Subcutaneous adipose tissue (tissue), 4 donors: Measurements from ENCODE around the gene RPL3. TPM values are rescaled to one million over a fixed set of nuclear protein-coding genes. Genes with fewer than 3 reads are reported as not detected.

Experiments used
- CTCF ChIP-seq: fragments of 450-650 bp; IDR thresholded peaks from one replicate; pipeline ENCODE4 v1.5.1; 2016; ENCODE audit warnings: low read depth, mild to moderate bottlenecking, control low read depth, antibody characterized with exemption, moderate library complexity
- small RNA-seq: library from RNA; depleted of rRNA; stranded (forward); fragments of <200 nt; gene quantifications from one replicate; pipeline ENCODE3, GENCODE V24; 2016
- total RNA-seq, 4 donors: library from RNA; depleted of rRNA; stranded (reverse); fragments of >200 nt; gene quantifications; one replicate each; pipeline ENCODE4 v1.1.0, GENCODE V29; 2016

RPL3 gene
- total RNA-seq, 4 donors from 2014 or later: 1,287 to 1,894 (median 1,495) TPM

DNA sequence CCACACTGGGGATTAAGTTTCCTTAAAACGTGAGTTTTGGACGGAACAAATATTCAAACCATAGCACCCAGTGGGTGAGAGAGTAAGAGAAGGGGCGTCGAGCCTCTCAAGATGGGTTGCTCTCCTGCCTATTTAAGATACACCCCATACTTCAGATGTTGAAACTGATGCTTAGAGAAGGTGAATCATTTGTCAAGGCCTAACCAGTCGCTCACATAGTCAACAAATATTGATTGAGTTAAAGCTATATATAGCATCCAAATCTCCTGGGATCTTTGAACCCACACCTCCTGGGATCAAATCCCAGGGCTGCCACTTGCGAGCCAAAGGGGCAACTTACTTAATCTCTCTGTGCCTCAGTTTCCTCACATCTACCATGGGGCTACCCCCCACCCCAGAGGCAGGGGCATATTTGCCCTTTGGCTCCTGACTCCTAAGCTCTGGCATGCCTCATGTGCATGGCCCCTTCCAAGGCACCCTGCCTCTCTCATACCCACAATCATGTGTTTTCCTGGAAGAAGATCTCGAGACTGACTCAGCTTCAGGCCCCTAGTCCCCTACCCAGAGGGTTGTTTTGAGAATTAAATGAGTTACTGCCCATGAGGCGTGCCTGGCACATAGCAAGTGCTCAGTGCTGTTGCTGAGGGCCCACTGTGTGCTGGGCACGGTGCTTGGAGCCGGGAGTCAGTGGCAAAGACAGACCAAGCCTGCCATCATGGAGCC, 55.6 kb downstream of the RPL3 start:
- TF ChIP-seq CTCF: no peak

Small RNA genes within 50 kb of the gene (small RNA-seq; reads per million reads assigned to genes)
- not detected for gene SNORD43
- gene SNORD83A: 5,011 reads per million, percentile 100 among the genes with 10 or more reads in this experiment
- gene SNORD83B: not detected

Other genes starting within 250 kb of the RPL3 start
- 10 to 100 TPM in 1 of 4 donors, 1 to 10 TPM in 3; 2.6 to 16.1 (median 8.9) TPM for gene APOBEC3G, start 242.3 kb downstream of the RPL3 start, total RNA-seq
- not detected for gene APOBEC3H, start 222.4 kb downstream of the RPL3 start, total RNA-seq
- 10 to 100 TPM; 37.4 to 74.2 (median 50.7) TPM for gene CBX7, start 166.9 kb downstream of the RPL3 start, total RNA-seq
- 10 to 100 TPM in 2 of 4 donors, 1 to 10 TPM in 2; 5.8 to 41.3 (median 8.4) TPM for gene PDGFB, start 74.6 kb downstream of the RPL3 start, total RNA-seq
- 10 to 100 TPM in 1 of 4 donors, 1 to 10 TPM in 3; 2.6 to 15.3 (median 3.7) TPM for gene SYNGR1, start 30.4 kb upstream of the RPL3 start, total RNA-seq
- 10 to 100 TPM; 11.7 to 28.6 (median 16.0) TPM for gene TAB1, start 80.2 kb upstream of the RPL3 start, total RNA-seq
- gene MGAT3, start 137.4 kb upstream of the RPL3 start, total RNA-seq: 10 to 100 TPM in 2 of 4 donors, 1 to 10 TPM in 2; 6.5 to 13.4 (median 10.5) TPM
- 10 to 100 TPM; 18.9 to 31.8 (median 22.0) TPM for gene MIEF1, start 182.7 kb upstream of the RPL3 start, total RNA-seq
- gene ATF4, start 200.9 kb upstream of the RPL3 start, total RNA-seq: 100 to 1,000 TPM; 333 to 430 (median 399) TPM
- 100 to 1,000 TPM; 107 to 229 (median 159) TPM for gene RPS19BP1, start 213.1 kb upstream of the RPL3 start, total RNA-seq